ENCODE results near the gene SLC12A5.

GRCh38 chr20:46051556-46052308 is 22.7 kb downstream of the SLC12A5 start:
- no peak for TF ChIP-seq CTCF (IDR thresholded peaks at IDR 0.05)
- no peak for TF ChIP-seq POLR2A (IDR thresholded peaks at IDR 0.05)

All from right lobe of liver (tissue), 4 donors.